HG03521 (cell line): ENCODE results near the gene ZNF771.
"Not testable (repeated sequence)": the region's sequence is repeated elsewhere in the genome, so short reads cannot be mapped to it uniquely, and the experiment has no call there.

Source experiments
- ATAC-seq: cut with Tn5 transposase; IDR thresholded peaks from one replicate; pipeline ENCODE4 v1.9.1; 2021; ENCODE audit warnings: mild to moderate bottlenecking, moderate library complexity; ENCODE audit not compliant: unreplicated experiment

Gene ZNF771

GRCh38 chr16:30375864-30376263, 31.5 kb upstream of the ZNF771 start:
- no peak for ATAC-seq

DNA sequence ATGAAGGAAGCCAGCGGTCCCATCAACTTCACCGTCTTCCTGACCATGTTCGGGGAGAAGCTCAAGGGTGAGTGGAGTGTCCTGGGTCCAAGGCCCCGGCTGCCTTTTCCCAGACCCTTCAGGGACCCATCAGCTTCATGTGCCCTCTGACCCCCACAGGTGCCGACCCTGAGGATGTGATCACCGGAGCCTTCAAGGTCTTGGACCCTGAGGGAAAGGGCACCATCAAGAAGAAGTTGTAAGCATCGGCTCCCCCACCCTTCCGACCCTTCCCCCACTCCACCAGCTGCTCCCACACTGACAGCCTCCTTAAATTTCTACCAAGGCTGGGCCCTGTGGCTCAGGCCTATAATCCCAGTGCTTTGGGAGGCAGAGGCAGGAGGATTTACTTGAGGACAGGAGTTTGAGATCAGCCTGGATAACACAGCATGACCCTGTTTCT, 30.9 kb upstream of the ZNF771 start:
- no peak for ATAC-seq

GRCh38 chr16:30377050-30377811, 30.2 kb upstream of the ZNF771 start:
- no peak for ATAC-seq

- ATAC-seq: peak; percentile 27
These were observed 29.6 kb upstream of the ZNF771 start for GRCh38 chr16:30377812-30378235.

GRCh38 chr16:30378236-30379157, 28.9 kb upstream of the ZNF771 start:
- peak; percentile 88 for ATAC-seq

DNA sequence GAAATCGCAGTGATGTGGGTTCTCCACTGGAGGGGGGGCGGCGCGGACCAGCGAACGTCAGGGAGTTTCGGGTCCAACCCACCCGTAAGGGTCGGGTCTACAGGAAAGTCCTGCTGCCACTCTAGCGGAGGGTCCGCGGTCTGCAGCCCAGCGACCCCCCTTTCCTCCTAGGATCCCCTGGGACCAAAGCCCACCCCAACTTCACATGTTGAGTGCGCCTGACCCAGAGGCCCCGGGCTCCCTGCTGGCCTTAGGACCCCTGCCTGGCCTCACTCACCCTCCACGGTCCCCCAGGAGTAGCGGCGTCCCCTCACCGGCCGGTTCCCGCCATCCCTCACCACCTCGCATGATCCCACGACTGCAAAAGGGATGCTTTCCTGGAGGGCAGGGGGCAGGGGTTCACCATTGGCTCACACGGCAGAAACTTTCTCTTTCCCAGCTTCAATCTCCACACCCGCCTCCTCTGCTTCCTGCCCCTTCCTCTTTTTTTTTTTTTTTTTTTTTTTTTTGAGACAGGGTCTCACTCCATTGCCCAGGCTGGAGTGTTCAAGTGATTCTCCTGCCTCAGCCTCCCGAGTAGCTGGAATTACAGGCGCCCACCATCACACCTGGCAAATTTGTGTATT, 28.1 kb upstream of the ZNF771 start:
- ATAC-seq: no peak

GRCh38 chr16:30380072-30380802, 27.2 kb upstream of the ZNF771 start:
- ATAC-seq: no peak

- no peak for ATAC-seq
These were observed 26.6 kb upstream of the ZNF771 start for GRCh38 chr16:30380803-30381208.

- no peak for ATAC-seq
These were observed 25.9 kb upstream of the ZNF771 start for GRCh38 chr16:30381291-30382041.

DNA sequence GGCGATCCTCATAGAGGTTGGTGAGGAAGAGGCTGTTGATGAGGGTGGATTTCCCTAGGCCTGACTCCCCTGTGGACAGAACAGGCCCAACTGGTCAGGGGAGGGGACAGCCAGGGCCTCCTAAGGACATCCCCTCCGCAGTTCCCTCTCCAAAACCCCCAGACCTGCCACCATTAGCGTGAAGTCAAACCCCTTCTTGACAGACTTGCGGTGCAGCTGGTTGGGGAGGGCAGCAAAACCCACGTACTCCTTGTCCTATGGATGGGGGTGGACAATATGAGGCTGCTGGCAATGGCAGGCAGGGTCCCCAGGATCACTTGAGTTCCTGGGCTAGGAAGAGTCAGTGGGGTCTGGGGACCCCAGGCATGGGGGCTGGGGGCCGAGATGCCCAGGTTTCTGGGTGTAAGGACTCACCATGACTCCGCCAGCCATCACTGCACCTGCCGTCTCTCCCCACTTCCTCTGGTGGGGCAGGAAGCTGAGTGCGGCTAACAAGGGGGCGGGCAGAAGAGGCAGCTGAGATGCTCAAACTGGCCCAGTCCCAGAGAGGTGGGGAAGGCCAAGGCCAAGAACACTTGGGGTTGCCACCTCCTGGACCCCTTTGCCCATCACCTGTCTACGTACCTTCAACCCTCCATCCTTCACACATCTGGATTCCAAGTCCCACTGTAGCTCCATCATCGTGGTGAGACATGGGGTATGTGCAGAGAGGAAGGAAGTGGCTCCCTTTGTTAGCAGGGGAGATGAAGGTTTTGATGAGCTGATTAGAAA, 25.1 kb upstream of the ZNF771 start, which contains the start of gene SEPTIN1:
Gene SEPTIN1, minus strand, starts transcription at position 451 of the 771 bp plus-strand sequence. Its CDS starts 19 bp downstream, at position 432.
- ATAC-seq: no peak

GRCh38 chr16:30383521-30383920, 23.9 kb upstream of the ZNF771 start:
- ATAC-seq: no peak

GRCh38 chr16:30394592-30395154, 12.7 kb upstream of the ZNF771 start:
- no peak for ATAC-seq

GRCh38 chr16:30395155-30395991, 12.0 kb upstream of the ZNF771 start, which contains the start of gene ZNF48:
Gene ZNF48, plus strand, starts transcription at chr16:30395420. Its CDS starts 375 bp downstream, at chr16:30395795.
- peak; percentile 53 for ATAC-seq

GRCh38 chr16:30395992-30396585, 11.3 kb upstream of the ZNF771 start:
- no peak for ATAC-seq

DNA sequence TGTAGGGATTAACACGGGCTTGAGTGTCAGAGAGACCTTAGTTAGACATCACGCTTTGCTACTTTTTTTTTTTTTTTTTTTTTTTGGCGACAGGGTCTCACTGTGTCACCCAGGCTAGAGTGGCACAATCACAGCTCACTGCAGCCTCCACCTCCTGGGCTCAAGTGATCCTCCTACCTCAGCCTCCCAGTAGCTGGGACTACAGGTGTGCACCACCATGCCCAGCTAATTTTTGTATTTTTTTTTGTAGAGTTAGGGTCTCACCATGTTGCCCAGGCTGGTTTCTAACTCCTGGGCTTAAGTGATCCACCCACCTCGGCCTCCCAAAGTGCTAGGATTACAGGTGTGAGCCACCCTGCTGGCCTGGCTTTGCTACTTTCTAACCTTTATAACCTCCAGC, 10.8 kb upstream of the ZNF771 start:
- not testable (repeated sequence) for ATAC-seq

GRCh38 chr16:30397056-30397455, 10.3 kb upstream of the ZNF771 start:
- ATAC-seq: no peak
